Endothelial cell of umbilical vein (primary cell): Measurements from ENCODE around the gene C2. TPM values are rescaled to one million over a fixed set of nuclear protein-coding genes. Genes with fewer than 3 reads are reported as not detected.

Experiments
- BruUV-seq: library from RNA; stranded (reverse); fragments of 400-500 nt; replicated peaks from 2 replicates; lab custom pipeline; 2021; lab: Mats Ljungman, UMichigan
- CTCF ChIA-PET: fragments of 300-600, 350-600 bp; sonication (Branson Sonifier 250); formaldehyde crosslinking; loops from one replicate; lab custom pipeline; 2021; ENCODE audit warnings: antibody characterized with exemption, inconsistent platforms; lab: Charles Lee
- POLR2A ChIA-PET: fragments of 300-600, 350-600 bp; sonication (Branson Sonifier 250); formaldehyde crosslinking; loops from one replicate; lab custom pipeline; 2021; ENCODE audit warnings: antibody characterized with exemption, inconsistent platforms; lab: Charles Lee
- DNase-seq: peaks from one replicate; pipeline ENCODE4 v3.0.0-alpha.2; 2011; ENCODE audit warnings: low read depth, low spot score
- FAIRE-seq: peaks from 2 replicates; lab custom pipeline; 2011; peaks lifted over from hg19 to GRCh38; lab: Jason Lieb, UNC
- H2AFZ ChIP-seq: 2 replicates; pipeline ENCODE4 v1.6.0; 2012; ENCODE audit warnings: low read depth, low read length, control low read depth, inconsistent platforms
- H3K27ac ChIP-seq: 2 replicates; pipeline ENCODE4 v1.5.1; 2011; ENCODE audit warnings: low read depth, mild to moderate bottlenecking, control low read depth, low read length, moderate library complexity; ENCODE audit not compliant: insufficient read depth
- H3K27me3 ChIP-seq, 2 experiments: 2 replicates each; pipeline versions ENCODE4 v1.6.0 to v1.6.1; 2011; ENCODE audit warnings: low read length in 2 of 2, mixed read lengths in 1 of 2; ENCODE audit not compliant: control insufficient read depth in 2 of 2, insufficient read depth in 2 of 2
- H3K36me3 ChIP-seq, 2 experiments: 2 replicates in 1 of 2; 3 replicates in 1 of 2; pipeline ENCODE4 v1.5.1; 2011; ENCODE audit warnings: low read length in 2 of 2, mild to moderate bottlenecking in 1 of 2, moderate library complexity in 1 of 2; ENCODE audit not compliant: control insufficient read depth in 2 of 2, insufficient read depth in 2 of 2; ENCODE audit errors: extremely low read depth in 1 of 2
- H3K4me1 ChIP-seq: 3 replicates; pipeline ENCODE4 v1.5.1; 2011; ENCODE audit warnings: mild to moderate bottlenecking, low read length; ENCODE audit not compliant: control insufficient read depth, insufficient read depth; ENCODE audit errors: extremely low read depth
- H3K4me2 ChIP-seq: 2 replicates; pipeline ENCODE4 v1.6.1; 2011; ENCODE audit warnings: low read length, control low read depth, mixed read lengths; ENCODE audit not compliant: insufficient read depth
- H3K4me3 ChIP-seq, 3 experiments: fragments of 200-600 bp in 1 of 3; sonication (generic), shearing (Covaris generic) in 1 of 3; replicated peaks in 1 of 3; 2 replicates each; pipeline ENCODE4 v1.5.1; 2011 to 2016; ENCODE audit warnings: control low read depth in 3 of 3, low read length in 3 of 3, mild to moderate bottlenecking in 2 of 3, inconsistent platforms in 1 of 3, low read depth in 1 of 3, moderate library complexity in 1 of 3; ENCODE audit not compliant: insufficient read depth in 1 of 3
- H3K79me2 ChIP-seq: 2 replicates; pipeline ENCODE4 v1.6.0; 2012; ENCODE audit warnings: low read length, inconsistent platforms; ENCODE audit not compliant: control insufficient read depth, insufficient read depth
- H3K9ac ChIP-seq: replicated peaks from 2 replicates; pipeline ENCODE3; 2011; ENCODE audit warnings: low read length, control low read depth; ENCODE audit not compliant: insufficient read depth; ENCODE audit errors: extremely low read depth
- H3K9me1 ChIP-seq: replicated peaks from 3 replicates; pipeline ENCODE4 v1.6.0; 2011; ENCODE audit warnings: mild to moderate bottlenecking, low read length; ENCODE audit not compliant: control insufficient read depth, insufficient read depth; ENCODE audit errors: extremely low read depth
- H3K9me3 ChIP-seq: replicated peaks from 2 replicates; pipeline ENCODE4 v1.5.1; 2012; ENCODE audit warnings: low read length, inconsistent platforms; ENCODE audit not compliant: control insufficient read depth, insufficient read depth
- H4K20me1 ChIP-seq: replicated peaks from 2 replicates; pipeline ENCODE3; 2011; ENCODE audit warnings: mild to moderate bottlenecking, low read length; ENCODE audit not compliant: control insufficient read depth, insufficient read depth; ENCODE audit errors: extremely low read depth
- EZH2 ChIP-seq: IDR thresholded peaks from 2 replicates; pipeline ENCODE4 v1.6.1; 2012; ENCODE audit warnings: borderline replicate concordance, low read depth, mild to moderate bottlenecking, moderate library complexity, low read length, inconsistent platforms; ENCODE audit not compliant: severe bottlenecking
- FOS ChIP-seq: IDR thresholded peaks from 2 replicates; pipeline ENCODE4 v1.6.1; 2011; ENCODE audit warnings: mild to moderate bottlenecking, low read length, moderate library complexity, borderline replicate concordance; ENCODE audit not compliant: insufficient read depth
- GATA2 ChIP-seq: IDR thresholded peaks from 2 replicates; pipeline ENCODE4 v1.7.0; 2011; ENCODE audit warnings: low read depth, mild to moderate bottlenecking, moderate library complexity, mixed read lengths, low read length; ENCODE audit not compliant: insufficient read length, insufficient read depth
- JUN ChIP-seq: IDR thresholded peaks from 2 replicates; pipeline ENCODE4 v1.6.1; 2011; ENCODE audit warnings: borderline replicate concordance, low read depth; ENCODE audit not compliant: insufficient read length, insufficient read depth
- MAX ChIP-seq: IDR thresholded peaks from 2 replicates; pipeline ENCODE4 v1.6.1; 2011; ENCODE audit not compliant: insufficient read depth, insufficient read length
- MYC ChIP-seq: IDR thresholded peaks from one replicate; pipeline ENCODE4 v1.6.1; 2011; ENCODE audit warnings: mild to moderate bottlenecking, low read depth, low read length
- POLR2A ChIP-seq: IDR thresholded peaks from 2 replicates; pipeline ENCODE4 v1.6.1; 2012; ENCODE audit warnings: low read depth, mild to moderate bottlenecking, control low read depth, low read length
- POLR2AphosphoS5 ChIP-seq: IDR thresholded peaks from 2 replicates; pipeline ENCODE4 v1.6.1; 2012; ENCODE audit warnings: low read depth, mild to moderate bottlenecking, control low read depth, low read length, moderate library complexity; ENCODE audit not compliant: insufficient read depth
- dilution Hi-C: fragments of 300-500 bp; cut with MboI; formaldehyde crosslinking; loops from one replicate; pipeline ENCODE4 v1.15.0; 2019; ENCODE audit warnings: low sequenced_read_pairs; ENCODE audit not compliant: extremely low pct_ligation_motif_present
- intact Hi-C: fragments of 100-400 bp; cut with micrococcal nuclease; formaldehyde crosslinking; loops from one replicate; pipeline ENCODE4 v1.10.0; 2022
- polyA plus RNA-seq, 4 experiments: library from polyadenylated mRNA; depleted of rRNA in 3 of 4; stranded (reverse) in 3 of 4; unstranded in 1 of 4; fragments of >200 nt; gene quantifications; 2 replicates each; pipeline versions ENCODE4 v1.2.1 to v1.2.3, GENCODE V29; 2011 to 2012; ENCODE audit warnings: missing spikeins in 1 of 4
- total RNA-seq: library from RNA; stranded (reverse); gene quantifications from 2 replicates; pipeline ENCODE4 v1.2.3, GENCODE V29; 2021
- TF ChIP-seq, protein P1 (sequence below), 2 donors: IDR thresholded peaks; 1 replicate in 1 of 2; 2 replicates in 1 of 2; pipeline ENCODE4 v1.5.1; 2011; ENCODE audit warnings: low read length in 2 of 2, mild to moderate bottlenecking in 2 of 2, moderate library complexity in 2 of 2, control low read depth in 1 of 2, inconsistent platforms in 1 of 2, low read depth in 1 of 2; ENCODE audit not compliant: insufficient read depth in 1 of 2; ENCODE audit errors: extremely low read depth in 1 of 2

The C2 gene
- total and polyA plus RNA-seq, 2 donors (not counting 3 experiments of a cell fraction or from before 2014, with no cell fraction given), result 0.60 TPM; not detected in 1

GRCh38 chr6:31903957-31904356 is 23.6 kb upstream of the C2 start:
- Histone ChIP-seq H3K9me3 (no peaks in the 10 kb centered on the region), H3K27ac (no peak overlapping the region), H3K27me3 (peaks cover 5 to 12% of the 10 kb centered on the region in 2 experiments), H3K9ac (no peak overlapping the region), H3K4me3 (no peak overlapping the region), H2AFZ (no peak overlapping the region), H3K4me2 (no peak overlapping the region), H3K4me1 (no peaks in the 10 kb centered on the region), H3K79me2 (no peaks in the 10 kb centered on the region), H3K36me3 (no peaks in the 10 kb centered on the region), H3K9me1 (no peaks in the 10 kb centered on the region), H4K20me1 (no peaks in the 10 kb centered on the region)
- intact Hi-C loops, result loop anchor here (2.0 kb wide), 1 partner anchor 49 kb away; no protein-coding TSS in a partner anchor
- FAIRE-seq (no peak), DNase-seq (no peak)
- no peak for TF ChIP-seq MYC
- no peak for TF ChIP-seq EZH2
- no peak for TF ChIP-seq FOS
- no peak for TF ChIP-seq POLR2AphosphoS5
- TF ChIP-seq, protein P1, sequence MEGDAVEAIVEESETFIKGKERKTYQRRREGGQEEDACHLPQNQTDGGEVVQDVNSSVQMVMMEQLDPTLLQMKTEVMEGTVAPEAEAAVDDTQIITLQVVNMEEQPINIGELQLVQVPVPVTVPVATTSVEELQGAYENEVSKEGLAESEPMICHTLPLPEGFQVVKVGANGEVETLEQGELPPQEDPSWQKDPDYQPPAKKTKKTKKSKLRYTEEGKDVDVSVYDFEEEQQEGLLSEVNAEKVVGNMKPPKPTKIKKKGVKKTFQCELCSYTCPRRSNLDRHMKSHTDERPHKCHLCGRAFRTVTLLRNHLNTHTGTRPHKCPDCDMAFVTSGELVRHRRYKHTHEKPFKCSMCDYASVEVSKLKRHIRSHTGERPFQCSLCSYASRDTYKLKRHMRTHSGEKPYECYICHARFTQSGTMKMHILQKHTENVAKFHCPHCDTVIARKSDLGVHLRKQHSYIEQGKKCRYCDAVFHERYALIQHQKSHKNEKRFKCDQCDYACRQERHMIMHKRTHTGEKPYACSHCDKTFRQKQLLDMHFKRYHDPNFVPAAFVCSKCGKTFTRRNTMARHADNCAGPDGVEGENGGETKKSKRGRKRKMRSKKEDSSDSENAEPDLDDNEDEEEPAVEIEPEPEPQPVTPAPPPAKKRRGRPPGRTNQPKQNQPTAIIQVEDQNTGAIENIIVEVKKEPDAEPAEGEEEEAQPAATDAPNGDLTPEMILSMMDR (IDR thresholded peaks at IDR 0.05; ENCODE audit: extremely low read depth in 1 of 2, insufficient read depth in 1 of 2, low read depth in 1 of 2, low read length in 2 of 2), result no peak
- no peak for TF ChIP-seq GATA2
- no peak for TF ChIP-seq MAX
- TF ChIP-seq JUN, result no peak
- TF ChIP-seq POLR2A, result no peak
- CTCF ChIA-PET, result interaction anchor here (1.2 kb wide), 1 partner anchor 48 kb away, joined by 7 read pairs; no protein-coding TSS in a partner anchor
- no TSS peak for BruUV-seq
- POLR2A ChIA-PET, result no interaction called here
- dilution Hi-C loops, result no loop called here
